Liver (tissue), 9 donors: Measurements from ENCODE around the gene POC1A. TPM values are rescaled to one million over a fixed set of nuclear protein-coding genes. Genes with fewer than 3 reads are reported as not detected.

Experiments used
- DNase-seq: peaks from one replicate; pipeline ENCODE4 v3.0.0-alpha.2; 2017; ENCODE audit warnings: low spot score
- H3K27ac ChIP-seq, 2 donors: one replicate each; pipeline ENCODE4 v1.7.0; 2013; ENCODE audit warnings: inconsistent platforms in 2 of 2, low read length in 2 of 2, control low read depth in 1 of 2, low read depth in 1 of 2, mild to moderate bottlenecking in 1 of 2
- H3K27me3 ChIP-seq, 4 donors: one replicate each; pipeline versions ENCODE4 v1.6.1 to v1.7.0; 2013; ENCODE audit warnings: low read length in 3 of 4, inconsistent platforms in 1 of 4, mild to moderate bottlenecking in 1 of 4, moderate library complexity in 1 of 4; ENCODE audit not compliant: control insufficient read depth in 4 of 4, insufficient read depth in 4 of 4
- H3K36me3 ChIP-seq, 4 donors: one replicate each; pipeline versions ENCODE4 v1.6.1 to v1.7.0; 2013; ENCODE audit warnings: low read length in 3 of 4, mild to moderate bottlenecking in 3 of 4, low read depth in 1 of 4, moderate library complexity in 1 of 4; ENCODE audit not compliant: control insufficient read depth in 4 of 4, insufficient read depth in 3 of 4
- H3K4me1 ChIP-seq, 4 donors: one replicate each; pipeline versions ENCODE4 v1.6.1 to v1.7.0; 2013; ENCODE audit warnings: low read length in 3 of 4, mild to moderate bottlenecking in 3 of 4, moderate library complexity in 1 of 4; ENCODE audit not compliant: control insufficient read depth in 4 of 4, insufficient read depth in 4 of 4
- H3K4me3 ChIP-seq, 3 donors: one replicate each; pipeline versions ENCODE4 v1.6.1 to v1.7.0; 2013; ENCODE audit warnings: low read length in 3 of 3, control low read depth in 1 of 3, low read depth in 1 of 3, mild to moderate bottlenecking in 1 of 3
- H3K9ac ChIP-seq, 2 donors: one replicate each; pipeline ENCODE4 v1.7.0; 2013; ENCODE audit warnings: low read length in 2 of 2, mild to moderate bottlenecking in 2 of 2, moderate library complexity in 2 of 2, control low read depth in 1 of 2, low read depth in 1 of 2
- H3K9me3 ChIP-seq, 4 donors: one replicate each; pipeline versions ENCODE4 v1.6.1 to v1.7.0; 2013; ENCODE audit warnings: low read length in 3 of 4; ENCODE audit not compliant: control insufficient read depth in 4 of 4
- EGR1 ChIP-seq, 2 donors: IDR thresholded peaks; 2 replicates each; pipeline ENCODE4 v1.6.1; 2016 to 2018; ENCODE audit warnings: antibody characterized with exemption in 2 of 2, low read depth in 2 of 2
- FOXA1 ChIP-seq: IDR thresholded peaks from 2 replicates; pipeline ENCODE4 v1.6.1; 2016; ENCODE audit warnings: antibody characterized with exemption
- FOXA2 ChIP-seq: IDR thresholded peaks from 2 replicates; pipeline ENCODE4 v1.6.1; 2016; ENCODE audit warnings: antibody characterized with exemption
- HNF4A ChIP-seq, 2 donors: conservative IDR thresholded peaks; 2 replicates each; pipeline ENCODE4 v1.6.1; 2016; ENCODE audit warnings: antibody characterized with exemption in 2 of 2, mild to moderate bottlenecking in 2 of 2
- HNF4G ChIP-seq: IDR thresholded peaks from 2 replicates; pipeline ENCODE4 v1.6.1; 2016; ENCODE audit warnings: antibody characterized with exemption
- JUND ChIP-seq, 2 donors: IDR thresholded peaks; 2 replicates each; pipeline ENCODE4 v1.6.1; 2016; ENCODE audit warnings: antibody characterized with exemption in 2 of 2
- RAD21 ChIP-seq, 2 donors: IDR thresholded peaks; 2 replicates each; pipeline ENCODE4 v1.6.1; 2016; ENCODE audit warnings: antibody characterized with exemption in 2 of 2, mild to moderate bottlenecking in 2 of 2
- RXRA ChIP-seq, 2 donors: IDR thresholded peaks; 2 replicates each; pipeline ENCODE4 v1.6.1; 2017 to 2018; ENCODE audit warnings: antibody characterized with exemption in 2 of 2, mild to moderate bottlenecking in 1 of 2
- SP1 ChIP-seq: IDR thresholded peaks from 2 replicates; pipeline ENCODE4 v1.6.1; 2018; ENCODE audit warnings: antibody characterized with exemption, mild to moderate bottlenecking
- TAF1 ChIP-seq: conservative IDR thresholded peaks from 2 replicates; pipeline ENCODE4 v1.6.1; 2016; ENCODE audit warnings: antibody characterized with exemption, mild to moderate bottlenecking
- YY1 ChIP-seq: IDR thresholded peaks from 2 replicates; pipeline ENCODE4 v1.6.1; 2016; ENCODE audit warnings: antibody characterized with exemption, mild to moderate bottlenecking
- WGBS: extraction: QIAGEN DNeasy Blood & Tissue Kit; methylation state at CpG from one replicate; pipeline ENCODE4 v1.1.7; 2013; 5-methylcytosine and 5-hydroxymethylcytosine counted together
- polyA plus RNA-seq, 2 donors: library from polyadenylated mRNA; stranded (reverse) in 1 of 2; unstranded in 1 of 2; fragments of 200-250 nt in 1 of 2; fragments of >200 nt in 1 of 2; fragmentation: Nextera tagmentation in 1 of 2; extraction: Ambion mirVana in 1 of 2; gene quantifications; one replicate each; pipeline versions ENCODE4 v1.2.1 to v1.2.3, GENCODE V29; 2013 to 2015
- total RNA-seq, 2 donors: library from RNA; depleted of rRNA; stranded (reverse); fragments of >200 nt; gene quantifications; one replicate each; pipeline ENCODE4 v1.2.3, GENCODE V29; 2014
- TF ChIP-seq, protein P1 (sequence below): fragments of 150-350 bp; IDR thresholded peaks from 2 replicates; pipeline ENCODE4 v1.5.1; 2017; ENCODE audit warnings: improper control_type of control experiment, low read depth, low read length; ENCODE audit not compliant: missing input control
- TF ChIP-seq, protein P2 (sequence below): IDR thresholded peaks from 2 replicates; pipeline ENCODE4 v1.6.1; 2016; ENCODE audit warnings: antibody characterized with exemption
- TF ChIP-seq, protein P3 (sequence below): IDR thresholded peaks from 2 replicates; pipeline ENCODE4 v1.6.1; 2016; ENCODE audit warnings: antibody characterized with exemption, mild to moderate bottlenecking
- TF ChIP-seq, protein P4 (sequence below): IDR thresholded peaks from 2 replicates; pipeline ENCODE4 v1.6.1; 2016; ENCODE audit warnings: antibody characterized with exemption
- TF ChIP-seq, protein P5 (sequence below): IDR thresholded peaks from 2 replicates; pipeline ENCODE4 v1.6.1; 2016; ENCODE audit warnings: antibody characterized with exemption
- donor health status: healthy.
- donor health status: healthy.
- donor health status: healthy.
- donor health status: healthy.
- donor health status: healthy.

The POC1A gene
- total and polyA plus RNA-seq, 4 donors = 1.4 to 12.7 (median 4.8) TPM

DNA sequence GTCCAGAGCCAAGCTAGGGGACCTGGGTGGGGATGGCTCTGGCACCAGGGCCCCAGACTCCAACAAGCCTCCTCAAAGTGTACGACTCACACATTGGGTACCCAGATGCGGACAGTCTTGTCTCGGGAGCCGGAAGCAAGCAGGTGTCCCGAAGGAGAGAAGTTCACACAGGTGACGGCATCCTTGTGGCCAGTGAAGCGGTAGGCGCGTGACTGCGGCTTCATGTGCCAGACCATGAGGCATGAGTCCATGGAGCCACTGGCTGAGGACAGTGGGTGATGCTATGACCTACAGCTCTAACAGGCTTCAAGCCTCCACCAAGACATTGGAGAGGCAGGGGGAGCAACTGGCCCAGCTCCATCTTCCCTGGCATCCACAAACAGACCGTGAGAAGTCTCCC is 4.5 kb downstream of the POC1A start:
- Histone ChIP-seq H3K9me3 (no peaks in the 10 kb centered on the region), H3K36me3 (peaks cover 0 to 5% (median under 1%) of the 10 kb centered on the region in 4 donors), H3K4me1 (peaks cover 7 to 11% (median 9%) of the 10 kb centered on the region in 4 donors), H3K27ac (no peak overlapping the region), H3K27me3 (no peaks in the 10 kb centered on the region), H3K4me3 (no peak overlapping the region), H3K9ac (no peak overlapping the region)
- DNase-seq = peak; percentile 24
- TF ChIP-seq SP1 = no peak
- TF ChIP-seq RXRA (IDR thresholded peaks at IDR 0.05) = no peak
- TF ChIP-seq FOXA2 = no peak
- TF ChIP-seq JUND (IDR thresholded peaks at IDR 0.05) = no peak
- no peak for TF ChIP-seq RAD21 (IDR thresholded peaks at IDR 0.05)
- TF ChIP-seq, protein P1, sequence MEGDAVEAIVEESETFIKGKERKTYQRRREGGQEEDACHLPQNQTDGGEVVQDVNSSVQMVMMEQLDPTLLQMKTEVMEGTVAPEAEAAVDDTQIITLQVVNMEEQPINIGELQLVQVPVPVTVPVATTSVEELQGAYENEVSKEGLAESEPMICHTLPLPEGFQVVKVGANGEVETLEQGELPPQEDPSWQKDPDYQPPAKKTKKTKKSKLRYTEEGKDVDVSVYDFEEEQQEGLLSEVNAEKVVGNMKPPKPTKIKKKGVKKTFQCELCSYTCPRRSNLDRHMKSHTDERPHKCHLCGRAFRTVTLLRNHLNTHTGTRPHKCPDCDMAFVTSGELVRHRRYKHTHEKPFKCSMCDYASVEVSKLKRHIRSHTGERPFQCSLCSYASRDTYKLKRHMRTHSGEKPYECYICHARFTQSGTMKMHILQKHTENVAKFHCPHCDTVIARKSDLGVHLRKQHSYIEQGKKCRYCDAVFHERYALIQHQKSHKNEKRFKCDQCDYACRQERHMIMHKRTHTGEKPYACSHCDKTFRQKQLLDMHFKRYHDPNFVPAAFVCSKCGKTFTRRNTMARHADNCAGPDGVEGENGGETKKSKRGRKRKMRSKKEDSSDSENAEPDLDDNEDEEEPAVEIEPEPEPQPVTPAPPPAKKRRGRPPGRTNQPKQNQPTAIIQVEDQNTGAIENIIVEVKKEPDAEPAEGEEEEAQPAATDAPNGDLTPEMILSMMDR = no peak
- TF ChIP-seq, protein P2, sequence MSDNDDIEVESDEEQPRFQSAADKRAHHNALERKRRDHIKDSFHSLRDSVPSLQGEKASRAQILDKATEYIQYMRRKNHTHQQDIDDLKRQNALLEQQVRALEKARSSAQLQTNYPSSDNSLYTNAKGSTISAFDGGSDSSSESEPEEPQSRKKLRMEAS = no peak
- TF ChIP-seq, protein P3, sequence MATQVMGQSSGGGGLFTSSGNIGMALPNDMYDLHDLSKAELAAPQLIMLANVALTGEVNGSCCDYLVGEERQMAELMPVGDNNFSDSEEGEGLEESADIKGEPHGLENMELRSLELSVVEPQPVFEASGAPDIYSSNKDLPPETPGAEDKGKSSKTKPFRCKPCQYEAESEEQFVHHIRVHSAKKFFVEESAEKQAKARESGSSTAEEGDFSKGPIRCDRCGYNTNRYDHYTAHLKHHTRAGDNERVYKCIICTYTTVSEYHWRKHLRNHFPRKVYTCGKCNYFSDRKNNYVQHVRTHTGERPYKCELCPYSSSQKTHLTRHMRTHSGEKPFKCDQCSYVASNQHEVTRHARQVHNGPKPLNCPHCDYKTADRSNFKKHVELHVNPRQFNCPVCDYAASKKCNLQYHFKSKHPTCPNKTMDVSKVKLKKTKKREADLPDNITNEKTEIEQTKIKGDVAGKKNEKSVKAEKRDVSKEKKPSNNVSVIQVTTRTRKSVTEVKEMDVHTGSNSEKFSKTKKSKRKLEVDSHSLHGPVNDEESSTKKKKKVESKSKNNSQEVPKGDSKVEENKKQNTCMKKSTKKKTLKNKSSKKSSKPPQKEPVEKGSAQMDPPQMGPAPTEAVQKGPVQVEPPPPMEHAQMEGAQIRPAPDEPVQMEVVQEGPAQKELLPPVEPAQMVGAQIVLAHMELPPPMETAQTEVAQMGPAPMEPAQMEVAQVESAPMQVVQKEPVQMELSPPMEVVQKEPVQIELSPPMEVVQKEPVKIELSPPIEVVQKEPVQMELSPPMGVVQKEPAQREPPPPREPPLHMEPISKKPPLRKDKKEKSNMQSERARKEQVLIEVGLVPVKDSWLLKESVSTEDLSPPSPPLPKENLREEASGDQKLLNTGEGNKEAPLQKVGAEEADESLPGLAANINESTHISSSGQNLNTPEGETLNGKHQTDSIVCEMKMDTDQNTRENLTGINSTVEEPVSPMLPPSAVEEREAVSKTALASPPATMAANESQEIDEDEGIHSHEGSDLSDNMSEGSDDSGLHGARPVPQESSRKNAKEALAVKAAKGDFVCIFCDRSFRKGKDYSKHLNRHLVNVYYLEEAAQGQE = no peak
- TF ChIP-seq YY1 = no peak
- no peak for TF ChIP-seq EGR1 (IDR thresholded peaks at IDR 0.05; ENCODE audit: low read depth in 2 of 2)
- TF ChIP-seq, protein P4, sequence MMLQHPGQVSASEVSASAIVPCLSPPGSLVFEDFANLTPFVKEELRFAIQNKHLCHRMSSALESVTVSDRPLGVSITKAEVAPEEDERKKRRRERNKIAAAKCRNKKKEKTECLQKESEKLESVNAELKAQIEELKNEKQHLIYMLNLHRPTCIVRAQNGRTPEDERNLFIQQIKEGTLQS = no peak
- no peak for TF ChIP-seq TAF1
- TF ChIP-seq HNF4G = no peak
- TF ChIP-seq, protein P5, sequence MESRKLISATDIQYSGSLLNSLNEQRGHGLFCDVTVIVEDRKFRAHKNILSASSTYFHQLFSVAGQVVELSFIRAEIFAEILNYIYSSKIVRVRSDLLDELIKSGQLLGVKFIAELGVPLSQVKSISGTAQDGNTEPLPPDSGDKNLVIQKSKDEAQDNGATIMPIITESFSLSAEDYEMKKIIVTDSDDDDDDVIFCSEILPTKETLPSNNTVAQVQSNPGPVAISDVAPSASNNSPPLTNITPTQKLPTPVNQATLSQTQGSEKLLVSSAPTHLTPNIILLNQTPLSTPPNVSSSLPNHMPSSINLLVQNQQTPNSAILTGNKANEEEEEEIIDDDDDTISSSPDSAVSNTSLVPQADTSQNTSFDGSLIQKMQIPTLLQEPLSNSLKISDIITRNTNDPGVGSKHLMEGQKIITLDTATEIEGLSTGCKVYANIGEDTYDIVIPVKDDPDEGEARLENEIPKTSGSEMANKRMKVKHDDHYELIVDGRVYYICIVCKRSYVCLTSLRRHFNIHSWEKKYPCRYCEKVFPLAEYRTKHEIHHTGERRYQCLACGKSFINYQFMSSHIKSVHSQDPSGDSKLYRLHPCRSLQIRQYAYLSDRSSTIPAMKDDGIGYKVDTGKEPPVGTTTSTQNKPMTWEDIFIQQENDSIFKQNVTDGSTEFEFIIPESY = no peak
- TF ChIP-seq FOXA1 = no peak
- 97% methylated on average over 11 of the region's 11 CpGs for WGBS

DNA sequence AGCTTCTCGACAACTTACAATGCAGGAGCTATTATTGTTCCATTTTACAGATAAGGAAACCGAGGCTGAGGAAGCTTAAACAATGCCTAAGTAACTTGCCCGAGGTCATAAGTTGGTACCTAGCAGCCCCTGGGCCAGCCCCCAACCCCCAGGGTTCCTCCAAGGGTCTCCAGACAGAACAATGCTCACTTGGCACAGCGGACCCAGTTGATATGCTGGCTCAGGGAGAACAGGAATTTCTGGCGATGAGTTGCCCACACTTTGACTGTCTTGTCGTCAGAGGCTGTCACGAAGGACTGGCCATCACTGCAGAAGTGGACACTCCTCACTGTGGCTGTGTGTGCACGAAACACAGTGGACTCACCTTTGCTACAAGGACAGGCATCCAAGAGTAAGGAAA is 5.2 kb downstream of the POC1A start:
- Histone ChIP-seq H3K36me3 (peaks cover 0 to 5% (median under 1%) of the 10 kb centered on the region in 4 donors), H3K9me3 (no peaks in the 10 kb centered on the region)
- DNase-seq = peak; percentile 22

More for the DNA sequence above, 5.2 kb downstream of the POC1A start:
- 97% methylated on average over 8 of the region's 8 CpGs for WGBS
- H3K27ac ChIP-seq = no peak overlapping the region
- H3K4me3 ChIP-seq = no peak overlapping the region
- TF ChIP-seq JUND (IDR thresholded peaks at IDR 0.05) = no peak
- TF ChIP-seq FOXA2 = no peak
- TF ChIP-seq, protein P4 = no peak
- no peak for TF ChIP-seq FOXA1
- no peak for TF ChIP-seq HNF4A (conservative IDR thresholded peaks at IDR 0.05)
- H3K9ac ChIP-seq = no peak overlapping the region
- H3K4me1 ChIP-seq = peaks cover 7 to 9% (median 7%) of the 10 kb centered on the region in 4 donors
- no peaks in the 10 kb centered on the region for H3K27me3 ChIP-seq
